ENCODE results near the gene CEP250. TPM values are rescaled to one million over a fixed set of nuclear protein-coding genes. Genes with fewer than 3 reads are reported as not detected.

Gene CEP250
- total RNA-seq, 1 experiment from 2014 or later: 42.3 TPM

DNA sequence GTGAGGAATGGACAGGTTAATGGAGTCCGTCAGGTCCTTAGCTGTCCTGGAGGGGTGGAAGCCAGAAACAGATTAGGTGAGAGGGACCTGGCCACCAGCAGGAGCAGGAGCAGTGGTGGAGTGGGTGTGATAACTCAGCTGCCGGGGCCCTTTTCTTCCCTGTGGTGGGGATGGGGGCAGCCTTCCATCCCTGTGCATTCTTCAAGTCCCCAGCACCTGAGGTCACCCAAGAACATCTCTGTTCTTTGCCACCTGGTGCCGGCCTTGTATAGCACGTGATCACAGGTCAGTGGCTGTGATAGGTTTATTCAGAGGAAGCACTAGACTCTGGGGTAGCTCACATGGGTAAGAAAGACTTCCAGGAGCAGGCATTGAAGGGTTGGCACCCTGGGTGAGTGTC lies 103.1 kb downstream of the CEP250 start:
- ChIA-PET POLR2A (no interaction called here), CTCF (no interaction called here), RAD21 (ENCODE audit: low non-redundant PET in 1 of 2, low total read pairs in 2 of 2, uncharacterized antibody in 2 of 2, unreplicated experiment in 2 of 2) (no interaction called here)
- Histone ChIP-seq H3K9me2 (ENCODE audit: insufficient read depth) (no peaks in the 10 kb centered on the region), H3K4me3 (replicated peaks in 1 of 2; ENCODE audit: low read depth in 1 of 2, low read length in 2 of 2) (no peak overlapping the region), H3K27me3 (ENCODE audit: insufficient read depth, low read length) (no peaks in the 10 kb centered on the region), H3K4me2 (ENCODE audit: low read length) (no peak overlapping the region), H3K27ac (ENCODE audit: low read depth, low read length) (no peak overlapping the region), H4K20me1 (ENCODE audit: insufficient read depth) (no peaks in the 10 kb centered on the region), H3K36me3 (ENCODE audit: control insufficient read depth in 1 of 2, insufficient read depth in 2 of 2, low read length in 2 of 2) (peaks cover 24 to 34% of the 10 kb centered on the region in 2 experiments; a peak in 3 of 4 replicates), H3K4me1 (ENCODE audit: control insufficient read depth in 1 of 2, insufficient read depth in 2 of 2, low read length in 2 of 2) (no peaks in the 10 kb centered on the region; a peak in 1 of 4 replicates), H3K9me3 (ENCODE audit: control insufficient read depth in 1 of 2, insufficient read depth in 1 of 2, low read depth in 1 of 2, low read length in 2 of 2) (no peaks in the 10 kb centered on the region), H3K9ac (ENCODE audit: low read length) (no peak overlapping the region), H2AFZ (ENCODE audit: low read depth, low read length, poor library complexity, severe bottlenecking) (no peak overlapping the region), H3K79me2 (ENCODE audit: insufficient read depth, low read length) (no peaks in the 10 kb centered on the region)
- ATAC-seq (no peak), DNase-seq (ENCODE audit: low read depth, low spot score) (no peak)
- no peak for TF ChIP-seq ZFX (IDR thresholded peaks at IDR 0.05)
- TF ChIP-seq, protein P1, sequence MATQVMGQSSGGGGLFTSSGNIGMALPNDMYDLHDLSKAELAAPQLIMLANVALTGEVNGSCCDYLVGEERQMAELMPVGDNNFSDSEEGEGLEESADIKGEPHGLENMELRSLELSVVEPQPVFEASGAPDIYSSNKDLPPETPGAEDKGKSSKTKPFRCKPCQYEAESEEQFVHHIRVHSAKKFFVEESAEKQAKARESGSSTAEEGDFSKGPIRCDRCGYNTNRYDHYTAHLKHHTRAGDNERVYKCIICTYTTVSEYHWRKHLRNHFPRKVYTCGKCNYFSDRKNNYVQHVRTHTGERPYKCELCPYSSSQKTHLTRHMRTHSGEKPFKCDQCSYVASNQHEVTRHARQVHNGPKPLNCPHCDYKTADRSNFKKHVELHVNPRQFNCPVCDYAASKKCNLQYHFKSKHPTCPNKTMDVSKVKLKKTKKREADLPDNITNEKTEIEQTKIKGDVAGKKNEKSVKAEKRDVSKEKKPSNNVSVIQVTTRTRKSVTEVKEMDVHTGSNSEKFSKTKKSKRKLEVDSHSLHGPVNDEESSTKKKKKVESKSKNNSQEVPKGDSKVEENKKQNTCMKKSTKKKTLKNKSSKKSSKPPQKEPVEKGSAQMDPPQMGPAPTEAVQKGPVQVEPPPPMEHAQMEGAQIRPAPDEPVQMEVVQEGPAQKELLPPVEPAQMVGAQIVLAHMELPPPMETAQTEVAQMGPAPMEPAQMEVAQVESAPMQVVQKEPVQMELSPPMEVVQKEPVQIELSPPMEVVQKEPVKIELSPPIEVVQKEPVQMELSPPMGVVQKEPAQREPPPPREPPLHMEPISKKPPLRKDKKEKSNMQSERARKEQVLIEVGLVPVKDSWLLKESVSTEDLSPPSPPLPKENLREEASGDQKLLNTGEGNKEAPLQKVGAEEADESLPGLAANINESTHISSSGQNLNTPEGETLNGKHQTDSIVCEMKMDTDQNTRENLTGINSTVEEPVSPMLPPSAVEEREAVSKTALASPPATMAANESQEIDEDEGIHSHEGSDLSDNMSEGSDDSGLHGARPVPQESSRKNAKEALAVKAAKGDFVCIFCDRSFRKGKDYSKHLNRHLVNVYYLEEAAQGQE (IDR thresholded peaks at IDR 0.05; ENCODE audit: low read depth): no peak
- TF ChIP-seq YY1 (IDR thresholded peaks at IDR 0.05; ENCODE audit: extremely low read depth, insufficient replicate concordance, low read depth, low read length): no peak
- TF ChIP-seq, protein P2, sequence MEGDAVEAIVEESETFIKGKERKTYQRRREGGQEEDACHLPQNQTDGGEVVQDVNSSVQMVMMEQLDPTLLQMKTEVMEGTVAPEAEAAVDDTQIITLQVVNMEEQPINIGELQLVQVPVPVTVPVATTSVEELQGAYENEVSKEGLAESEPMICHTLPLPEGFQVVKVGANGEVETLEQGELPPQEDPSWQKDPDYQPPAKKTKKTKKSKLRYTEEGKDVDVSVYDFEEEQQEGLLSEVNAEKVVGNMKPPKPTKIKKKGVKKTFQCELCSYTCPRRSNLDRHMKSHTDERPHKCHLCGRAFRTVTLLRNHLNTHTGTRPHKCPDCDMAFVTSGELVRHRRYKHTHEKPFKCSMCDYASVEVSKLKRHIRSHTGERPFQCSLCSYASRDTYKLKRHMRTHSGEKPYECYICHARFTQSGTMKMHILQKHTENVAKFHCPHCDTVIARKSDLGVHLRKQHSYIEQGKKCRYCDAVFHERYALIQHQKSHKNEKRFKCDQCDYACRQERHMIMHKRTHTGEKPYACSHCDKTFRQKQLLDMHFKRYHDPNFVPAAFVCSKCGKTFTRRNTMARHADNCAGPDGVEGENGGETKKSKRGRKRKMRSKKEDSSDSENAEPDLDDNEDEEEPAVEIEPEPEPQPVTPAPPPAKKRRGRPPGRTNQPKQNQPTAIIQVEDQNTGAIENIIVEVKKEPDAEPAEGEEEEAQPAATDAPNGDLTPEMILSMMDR (IDR thresholded peaks at IDR 0.05 in 2 of 3, conservative IDR thresholded peaks at IDR 0.05 in 1 of 3; ENCODE audit: borderline replicate concordance in 1 of 3, insufficient read depth in 1 of 3, low read depth in 2 of 3, low read length in 2 of 3): no peak
- TF ChIP-seq EZH2 (IDR thresholded peaks at IDR 0.05): no peak
- TF ChIP-seq RAD21 (IDR thresholded peaks at IDR 0.05; ENCODE audit: low read depth): no peak
- TF ChIP-seq EGR1 (IDR thresholded peaks at IDR 0.05; ENCODE audit: low read depth): no peak
- TF ChIP-seq SRF (IDR thresholded peaks at IDR 0.05; ENCODE audit: low read depth): no peak
- TF ChIP-seq SP1 (IDR thresholded peaks at IDR 0.05; ENCODE audit: low read depth): no peak
- no peak for TF ChIP-seq SIN3A (IDR thresholded peaks at IDR 0.05; ENCODE audit: low read depth)
- TF ChIP-seq CBX3 (IDR thresholded peaks at IDR 0.05; ENCODE audit: low read depth): no peak
- TF ChIP-seq ELF1 (IDR thresholded peaks at IDR 0.05; ENCODE audit: borderline replicate concordance, low read depth): no peak
- TF ChIP-seq CEBPB (IDR thresholded peaks at IDR 0.05; ENCODE audit: low read depth): no peak
- no TSS peak for BruUV-seq (replicated peaks)
- intact Hi-C loops (cut with micrococcal nuclease): no loop called here

Measured in HCT116 (cell line).